Thoracic aorta (tissue), 2 donors: Measurements from ENCODE around the gene RACGAP1. TPM values are rescaled to one million over a fixed set of nuclear protein-coding genes. Genes with fewer than 3 reads are reported as not detected.
A peak's percentile ranks its signal among the peaks of the same experiment; 100 is the strongest.
"Not testable (repeated sequence)": the region's sequence is repeated elsewhere in the genome, so short reads cannot be mapped to it uniquely, and the experiment has no call there.

Experiments used
- ATAC-seq: fragments of 150-250 bp; one replicate; pipeline ENCODE4 v1.8.0; 2017; ENCODE audit warnings: low read depth; ENCODE audit not compliant: insufficient number of reproducible peaks, low FRiP score
- DNase-seq: peaks from one replicate; pipeline ENCODE4 v3.0.0-alpha.2; 2020; ENCODE audit warnings: low spot score
- H3K27ac ChIP-seq, 2 donors: fragments of 200-600 bp; sonication (generic); 1 replicate in 1 of 2; 2 replicates in 1 of 2; pipeline ENCODE4 v1.5.1; 2016; ENCODE audit warnings: mild to moderate bottlenecking in 2 of 2, moderate library complexity in 2 of 2
- H3K27me3 ChIP-seq: fragments of 200-600 bp; sonication (generic); replicated peaks from 2 replicates; pipeline ENCODE4 v1.6.0; 2016; ENCODE audit warnings: mild to moderate bottlenecking; ENCODE audit not compliant: insufficient read depth
- H3K36me3 ChIP-seq: fragments of 200-600 bp; sonication (generic); one replicate; pipeline ENCODE4 v1.5.1; 2016
- H3K4me1 ChIP-seq, 2 donors: fragments of 200-600 bp; sonication (generic); 1 replicate in 1 of 2; 2 replicates in 1 of 2; pipeline versions ENCODE4 v1.5.1 to v1.6.0; 2016; ENCODE audit warnings: low read depth in 2 of 2, mild to moderate bottlenecking in 1 of 2; ENCODE audit not compliant: control insufficient read depth in 1 of 2
- H3K4me3 ChIP-seq: fragments of 200-600 bp; sonication (generic); 2 replicates; pipeline ENCODE4 v1.5.1; 2016; ENCODE audit warnings: mild to moderate bottlenecking
- H3K9me3 ChIP-seq: fragments of 200-600 bp; sonication (generic); 2 replicates; pipeline ENCODE4 v1.5.1; 2016
- total RNA-seq, 2 donors: library from RNA; depleted of rRNA; stranded (reverse); fragments of >200 nt; gene quantifications; one replicate each; pipeline versions ENCODE4 v1.1.0 to v1.2.3, GENCODE V29; 2016
- TF ChIP-seq, protein P1 (sequence below): fragments of 200-600 bp; sonication (generic); IDR thresholded peaks from one replicate; pipeline ENCODE4 v1.5.1; 2019; ENCODE audit warnings: antibody characterized with exemption

Gene RACGAP1
- total RNA-seq, 2 donors from 2014 or later: 3.0 to 4.8 TPM

- no peak overlapping the region for H3K27ac ChIP-seq
- ATAC-seq (no peak), DNase-seq (peak; percentile 47)
- H3K4me3 ChIP-seq: no peak overlapping the region
- no peaks in the 10 kb centered on the region for H3K4me1 ChIP-seq
- H3K9me3 ChIP-seq: no peaks in the 10 kb centered on the region
- H3K27me3 ChIP-seq: no peaks in the 10 kb centered on the region
- no peaks in the 10 kb centered on the region for H3K36me3 ChIP-seq
- TF ChIP-seq, protein P1, sequence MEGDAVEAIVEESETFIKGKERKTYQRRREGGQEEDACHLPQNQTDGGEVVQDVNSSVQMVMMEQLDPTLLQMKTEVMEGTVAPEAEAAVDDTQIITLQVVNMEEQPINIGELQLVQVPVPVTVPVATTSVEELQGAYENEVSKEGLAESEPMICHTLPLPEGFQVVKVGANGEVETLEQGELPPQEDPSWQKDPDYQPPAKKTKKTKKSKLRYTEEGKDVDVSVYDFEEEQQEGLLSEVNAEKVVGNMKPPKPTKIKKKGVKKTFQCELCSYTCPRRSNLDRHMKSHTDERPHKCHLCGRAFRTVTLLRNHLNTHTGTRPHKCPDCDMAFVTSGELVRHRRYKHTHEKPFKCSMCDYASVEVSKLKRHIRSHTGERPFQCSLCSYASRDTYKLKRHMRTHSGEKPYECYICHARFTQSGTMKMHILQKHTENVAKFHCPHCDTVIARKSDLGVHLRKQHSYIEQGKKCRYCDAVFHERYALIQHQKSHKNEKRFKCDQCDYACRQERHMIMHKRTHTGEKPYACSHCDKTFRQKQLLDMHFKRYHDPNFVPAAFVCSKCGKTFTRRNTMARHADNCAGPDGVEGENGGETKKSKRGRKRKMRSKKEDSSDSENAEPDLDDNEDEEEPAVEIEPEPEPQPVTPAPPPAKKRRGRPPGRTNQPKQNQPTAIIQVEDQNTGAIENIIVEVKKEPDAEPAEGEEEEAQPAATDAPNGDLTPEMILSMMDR: peak; percentile 85
Observed at GRCh38 chr12:50039151-50039835, 14.0 kb upstream of the RACGAP1 start.

GRCh38 chr12:50038336-50038735, 13.0 kb upstream of the RACGAP1 start:
- no peak overlapping the region for H3K27ac ChIP-seq
- no peaks in the 10 kb centered on the region for H3K27me3 ChIP-seq
- H3K36me3 ChIP-seq: no peaks in the 10 kb centered on the region
- H3K9me3 ChIP-seq: no peaks in the 10 kb centered on the region
- TF ChIP-seq, protein P1: no peak
- DNase-seq (no peak), ATAC-seq (no peak)
- no peaks in the 10 kb centered on the region for H3K4me1 ChIP-seq
- no peak overlapping the region for H3K4me3 ChIP-seq

DNA sequence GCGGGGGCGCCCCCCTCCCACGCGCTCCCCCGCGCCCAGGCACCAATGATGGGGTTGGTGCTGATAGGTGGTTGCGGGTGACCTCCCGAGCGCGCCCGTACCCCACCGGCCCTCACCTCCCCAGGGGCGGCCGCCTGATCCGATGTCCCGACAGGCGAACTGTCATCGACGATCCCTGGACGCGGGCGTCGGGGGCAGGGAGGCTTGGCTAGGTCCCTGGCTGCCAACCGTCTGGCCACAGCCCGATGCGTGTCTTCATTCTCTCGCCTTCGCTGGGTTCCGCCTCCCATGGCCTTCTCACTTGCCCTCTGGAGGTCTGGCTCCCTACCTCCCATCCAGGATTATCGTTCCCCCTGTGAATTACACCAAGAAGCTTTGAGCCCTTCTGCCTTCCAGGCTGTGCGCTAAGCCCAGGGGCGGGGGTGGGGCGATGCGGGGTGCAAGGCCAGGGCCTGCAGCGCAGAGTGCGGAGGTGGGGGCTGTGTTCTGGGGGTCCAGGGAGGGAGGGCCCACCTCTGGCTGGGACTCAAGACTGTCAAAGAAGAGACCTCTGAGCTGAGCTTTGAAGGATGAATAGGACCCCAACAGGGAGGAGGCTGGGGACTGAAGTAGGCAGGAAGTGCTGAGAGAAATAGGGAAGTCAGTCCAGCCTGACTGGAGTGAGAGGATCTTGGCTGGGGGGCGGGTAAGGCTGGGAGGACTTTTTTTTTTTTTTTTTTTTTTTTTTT, 7.7 kb upstream of the RACGAP1 start:
- Histone ChIP-seq H3K4me1 (peaks cover 0 to 3% of the 10 kb centered on the region in 2 donors), H3K27me3 (no peaks in the 10 kb centered on the region), H3K27ac (peak overlapping the region in 1 of 2 donors; percentile 6), H3K36me3 (no peaks in the 10 kb centered on the region), H3K4me3 (peak overlapping the region; percentile 62), H3K9me3 (no peaks in the 10 kb centered on the region)
- DNase-seq (no peak), ATAC-seq (no peak)
- TF ChIP-seq, protein P1: no peak

- ATAC-seq (no peak), DNase-seq (no peak)
- Histone ChIP-seq H3K27me3 (no peaks in the 10 kb centered on the region), H3K27ac (no peak overlapping the region), H3K4me1 (peaks cover 0 to 3% of the 10 kb centered on the region in 2 donors), H3K9me3 (no peaks in the 10 kb centered on the region), H3K36me3 (no peaks in the 10 kb centered on the region), H3K4me3 (peak overlapping the region; percentile 62)
- TF ChIP-seq, protein P1: no peak
Observed at GRCh38 chr12:50032515-50032853, 7.2 kb upstream of the RACGAP1 start.

GRCh38 chr12:50030449-50030848, 5.2 kb upstream of the RACGAP1 start:
- H3K4me3 ChIP-seq, H3K27me3 ChIP-seq, H3K36me3 ChIP-seq, ATAC-seq, H3K4me1 ChIP-seq, H3K9me3 ChIP-seq, DNase-seq, H3K27ac ChIP-seq: not testable (repeated sequence)
